Measurements from ENCODE around the gene FADS1. TPM values are rescaled to one million over a fixed set of nuclear protein-coding genes. Genes with fewer than 3 reads are reported as not detected.

The FADS1 gene
- total RNA-seq, 2 donors from 2014 or later = 50.4 to 56.5 TPM

DNA sequence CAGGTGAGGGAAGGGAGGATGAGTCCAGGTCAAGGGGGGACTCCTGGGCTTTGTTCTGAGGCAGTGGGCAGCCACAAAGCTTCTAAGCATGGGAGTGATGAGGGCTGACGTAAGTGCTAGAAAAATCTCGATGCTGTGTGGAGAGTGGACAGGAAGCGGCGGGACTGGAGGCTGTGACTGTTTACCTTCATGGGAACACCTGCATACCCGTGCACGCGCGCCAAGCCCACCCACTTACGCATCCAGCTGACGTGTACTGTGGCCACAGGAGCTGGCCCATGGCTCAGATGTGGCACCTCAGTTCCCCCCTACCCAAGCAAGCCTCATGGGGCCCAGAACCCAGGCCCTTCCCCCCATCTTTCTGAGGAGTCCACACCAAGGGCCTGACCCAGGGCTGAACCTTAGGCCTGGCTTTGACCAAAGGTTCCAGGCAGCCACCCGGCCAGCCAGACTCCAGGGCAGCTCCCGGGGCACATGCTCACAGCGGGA is 50.4 kb downstream of the FADS1 start:
- Mint-ChIP-seq H3K27ac (no peak overlapping the region), H3K27me3 (peaks cover 0 to 2% of the 10 kb centered on the region in 2 donors), H3K4me1 (ENCODE audit: low read depth in 2 of 2) (no peaks in the 10 kb centered on the region), H3K9me3 (no peaks in the 10 kb centered on the region), H3K36me3 (no peaks in the 10 kb centered on the region), H3K4me3 (no peak overlapping the region)
- ATAC-seq (no peak), DNase-seq (ENCODE audit: low spot score) (no peak)

- peak in 1 of 2 donors; percentile 2 for ATAC-seq
- no peaks in the 10 kb centered on the region for H3K9me3 Mint-ChIP-seq
- peaks cover 0 to 2% of the 10 kb centered on the region in 2 donors for H3K27me3 Mint-ChIP-seq
- no peaks in the 10 kb centered on the region for H3K4me1 Mint-ChIP-seq (ENCODE audit: low read depth in 2 of 2)
- no peaks in the 10 kb centered on the region for H3K36me3 Mint-ChIP-seq
- H3K27ac Mint-ChIP-seq = no peak overlapping the region
- no peak overlapping the region for H3K4me3 Mint-ChIP-seq
- DNase-seq (ENCODE audit: low spot score) = no peak
These were observed 51.1 kb downstream of the FADS1 start for GRCh38 chr11:61765550-61766253.

- H3K9me3 Mint-ChIP-seq = no peaks in the 10 kb centered on the region
- ATAC-seq (no peak), DNase-seq (ENCODE audit: low spot score) (no peak)
- no peaks in the 10 kb centered on the region for H3K36me3 Mint-ChIP-seq
- H3K4me3 Mint-ChIP-seq = no peak overlapping the region
- peaks cover 0 to 2% of the 10 kb centered on the region in 2 donors for H3K27me3 Mint-ChIP-seq
- no peaks in the 10 kb centered on the region for H3K4me1 Mint-ChIP-seq (ENCODE audit: low read depth in 2 of 2)
- H3K27ac Mint-ChIP-seq = no peak overlapping the region
These were observed 52.1 kb downstream of the FADS1 start for GRCh38 chr11:61764606-61765260.

- ATAC-seq (no peak), DNase-seq (ENCODE audit: low spot score) (no peak)
- Mint-ChIP-seq H3K4me3 (no peak overlapping the region), H3K27me3 (peaks cover 0 to 2% of the 10 kb centered on the region in 2 donors), H3K4me1 (ENCODE audit: low read depth in 2 of 2) (no peaks in the 10 kb centered on the region), H3K27ac (no peak overlapping the region), H3K9me3 (no peaks in the 10 kb centered on the region), H3K36me3 (no peaks in the 10 kb centered on the region)
These were observed 52.7 kb downstream of the FADS1 start for GRCh38 chr11:61763930-61764605.

DNA sequence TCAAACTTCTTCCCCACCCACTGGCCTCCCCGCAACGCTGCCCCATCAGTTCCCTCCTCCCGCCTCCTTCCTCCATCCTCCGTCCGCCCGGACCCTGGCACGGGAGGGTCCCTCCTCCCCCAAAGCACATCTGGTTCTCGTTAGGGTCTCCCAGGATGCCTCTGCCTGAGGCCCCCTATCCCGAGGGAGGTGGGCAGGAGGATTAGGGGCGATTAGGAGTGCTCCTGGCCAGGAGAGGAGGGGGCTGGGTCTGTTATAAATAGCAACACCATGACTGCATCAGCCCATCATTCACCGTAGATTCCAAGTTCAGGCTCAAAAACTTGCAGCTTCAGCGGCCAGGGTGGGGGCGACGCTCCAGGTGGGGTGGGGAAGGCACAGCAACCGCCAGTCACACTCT is 54.0 kb downstream of the FADS1 start:
- H3K4me1 Mint-ChIP-seq (ENCODE audit: low read depth in 2 of 2) = no peaks in the 10 kb centered on the region
- DNase-seq (ENCODE audit: low spot score) (no peak), ATAC-seq (no peak)
- H3K27ac Mint-ChIP-seq = no peak overlapping the region
- no peaks in the 10 kb centered on the region for H3K9me3 Mint-ChIP-seq
- no peaks in the 10 kb centered on the region for H3K36me3 Mint-ChIP-seq
- H3K27me3 Mint-ChIP-seq = peaks cover 0 to 2% of the 10 kb centered on the region in 2 donors
- H3K4me3 Mint-ChIP-seq = no peak overlapping the region

- no peaks in the 10 kb centered on the region for H3K9me3 Mint-ChIP-seq
- H3K4me1 Mint-ChIP-seq (ENCODE audit: low read depth in 2 of 2) = peaks cover 2 to 4% of the 10 kb centered on the region in 2 donors
- no peak overlapping the region for H3K27ac Mint-ChIP-seq
- peaks cover 0 to 2% of the 10 kb centered on the region in 2 donors for H3K27me3 Mint-ChIP-seq
- DNase-seq (ENCODE audit: low spot score) = no peak
- H3K36me3 Mint-ChIP-seq = no peaks in the 10 kb centered on the region
- no peak overlapping the region for H3K4me3 Mint-ChIP-seq
- ATAC-seq = no peak
These were observed 54.6 kb downstream of the FADS1 start for GRCh38 chr11:61762223-61762615.

- ATAC-seq = no peak
- Mint-ChIP-seq H3K36me3 (no peaks in the 10 kb centered on the region), H3K27ac (no peak overlapping the region), H3K4me3 (no peak overlapping the region), H3K4me1 (ENCODE audit: low read depth in 2 of 2) (peaks cover 5 to 8% of the 10 kb centered on the region in 2 donors), H3K9me3 (no peaks in the 10 kb centered on the region), H3K27me3 (peaks cover 0 to 2% of the 10 kb centered on the region in 2 donors)
- no peak for DNase-seq (ENCODE audit: low spot score)
These were observed 55.2 kb downstream of the FADS1 start for GRCh38 chr11:61761440-61762222.

DNA sequence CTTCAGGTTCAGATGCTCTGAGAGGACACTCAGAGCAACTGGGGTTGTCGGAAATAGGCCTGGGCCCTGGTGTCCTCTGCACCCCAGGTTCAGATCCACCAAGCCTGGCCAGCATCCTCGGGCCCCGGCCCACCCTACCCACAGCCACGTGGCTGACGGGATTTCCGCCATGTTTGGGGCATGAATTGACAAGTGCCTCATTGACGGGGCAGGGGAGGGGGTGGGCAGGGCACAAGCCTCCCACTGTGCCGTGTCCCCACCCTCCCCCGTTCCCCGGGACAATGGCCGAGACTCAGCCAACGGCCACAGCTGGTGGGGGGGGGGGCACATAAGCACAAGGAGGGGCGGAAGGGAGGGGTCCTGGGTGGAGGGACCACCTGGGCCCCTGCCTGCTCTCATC is 55.9 kb downstream of the FADS1 start:
- no peak overlapping the region for H3K27ac Mint-ChIP-seq
- H3K4me1 Mint-ChIP-seq (ENCODE audit: low read depth in 2 of 2) = peaks cover 12 to 15% of the 10 kb centered on the region in 2 donors
- DNase-seq (ENCODE audit: low spot score) = no peak
- no peaks in the 10 kb centered on the region for H3K36me3 Mint-ChIP-seq
- peaks cover 0 to 2% of the 10 kb centered on the region in 2 donors for H3K27me3 Mint-ChIP-seq
- no peak overlapping the region for H3K4me3 Mint-ChIP-seq
- H3K9me3 Mint-ChIP-seq = no peaks in the 10 kb centered on the region
- no peak for ATAC-seq

GRCh38 chr11:61757213-61757862 is 59.5 kb downstream of the FADS1 start:
- Mint-ChIP-seq H3K9me3 (no peaks in the 10 kb centered on the region), H3K36me3 (no peaks in the 10 kb centered on the region), H3K27me3 (peaks cover 0 to 2% of the 10 kb centered on the region in 2 donors), H3K27ac (peak overlapping the region; percentile 86 to 89), H3K4me3 (no peak overlapping the region), H3K4me1 (ENCODE audit: low read depth in 2 of 2) (peaks cover 22 to 29% of the 10 kb centered on the region in 2 donors)
- no peak for ATAC-seq
- DNase-seq (ENCODE audit: low spot score) = no peak

GRCh38 chr11:61756452-61757212 is 60.2 kb downstream of the FADS1 start:
- Mint-ChIP-seq H3K9me3 (no peaks in the 10 kb centered on the region), H3K4me1 (ENCODE audit: low read depth in 2 of 2) (peaks cover 22 to 32% of the 10 kb centered on the region in 2 donors), H3K4me3 (peak overlapping the region; percentile 54), H3K36me3 (no peaks in the 10 kb centered on the region), H3K27me3 (no peaks in the 10 kb centered on the region), H3K27ac (peak overlapping the region; percentile 86 to 89)
- ATAC-seq (peak; percentile 83 to 91), DNase-seq (ENCODE audit: low spot score) (peak; percentile 86)

GRCh38 chr11:61756147-61756451 is 60.7 kb downstream of the FADS1 start:
- ATAC-seq (no peak), DNase-seq (ENCODE audit: low spot score) (no peak)
- H3K36me3 Mint-ChIP-seq = no peaks in the 10 kb centered on the region
- H3K4me3 Mint-ChIP-seq = peak overlapping the region; percentile 54
- peaks cover 25 to 34% of the 10 kb centered on the region in 2 donors for H3K4me1 Mint-ChIP-seq (ENCODE audit: low read depth in 2 of 2)
- no peaks in the 10 kb centered on the region for H3K9me3 Mint-ChIP-seq
- H3K27ac Mint-ChIP-seq = peak overlapping the region; percentile 86 to 89
- peaks cover 2 to 3% of the 10 kb centered on the region in 2 donors for H3K27me3 Mint-ChIP-seq

DNA sequence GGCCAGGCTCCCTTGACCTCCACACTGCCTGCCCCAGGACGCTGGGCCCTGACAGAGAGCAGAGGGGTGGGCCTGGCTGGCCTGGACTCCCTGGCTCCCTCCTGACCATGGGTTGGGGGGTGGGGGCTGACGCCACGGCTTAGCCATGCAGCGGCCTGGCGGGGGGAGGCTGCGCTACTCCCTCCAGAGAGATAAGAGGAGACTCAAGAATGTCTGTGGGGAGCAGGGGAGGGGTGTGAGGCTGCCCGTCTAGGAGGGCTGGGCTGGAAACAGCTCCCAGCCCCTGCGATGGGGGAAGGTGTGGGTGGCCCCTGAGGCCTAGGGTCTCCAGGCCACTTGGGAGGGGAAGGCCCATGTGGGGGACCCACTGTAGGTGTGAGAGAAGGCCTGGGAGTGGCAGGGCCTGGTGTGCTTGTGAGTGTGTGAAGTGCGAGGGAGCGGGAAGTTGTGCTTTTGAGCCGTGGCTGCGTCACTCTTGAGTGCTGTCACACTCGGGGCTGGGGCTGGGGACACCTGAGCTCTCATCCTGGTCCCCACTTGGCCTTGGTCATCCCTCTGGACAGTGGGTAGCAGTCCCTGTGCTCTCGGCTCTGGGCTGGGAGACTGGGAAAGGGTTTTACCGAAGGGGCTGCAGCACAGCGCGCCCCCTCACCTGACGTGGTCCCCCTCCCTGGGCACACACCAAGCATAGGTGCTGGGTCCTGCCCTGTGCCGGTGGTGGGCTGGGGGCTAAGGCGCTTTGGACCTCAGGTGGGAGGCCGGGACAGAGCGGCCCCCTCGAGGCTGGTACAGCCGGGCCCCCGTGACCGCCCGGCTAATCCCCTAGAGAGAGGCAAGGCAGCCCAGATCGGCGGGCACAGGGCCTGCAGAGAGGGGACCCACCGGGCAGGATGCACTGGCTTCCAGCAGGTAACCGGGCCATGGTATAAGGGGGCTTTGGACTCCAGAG is 62.0 kb downstream of the FADS1 start:
- DNase-seq (ENCODE audit: low spot score) = no peak
- no peaks in the 10 kb centered on the region for H3K9me3 Mint-ChIP-seq
- H3K4me1 Mint-ChIP-seq (ENCODE audit: low read depth in 2 of 2) = peaks cover 29 to 37% of the 10 kb centered on the region in 2 donors
- no peak for ATAC-seq
- H3K36me3 Mint-ChIP-seq = no peaks in the 10 kb centered on the region
- H3K27me3 Mint-ChIP-seq = peaks cover 8% of the 10 kb centered on the region in 2 donors
- peak overlapping the region; percentile 54 for H3K4me3 Mint-ChIP-seq
- H3K27ac Mint-ChIP-seq = peak overlapping the region; percentile 18 to 86
